HepG2 (cell line): ENCODE measurements around the gene G6PC3. TPM values are rescaled to one million over a fixed set of nuclear protein-coding genes. Genes with fewer than 3 reads are reported as not detected.
A peak's percentile ranks its signal among the peaks of the same experiment; 100 is the strongest.

Source experiments
- ATF7-NPFF ChIP-seq: sonication (generic); formaldehyde crosslinking; IDR thresholded peaks from 2 replicates; pipeline ENCODE4 v1.8.1; 2023; ENCODE audit warnings: mild to moderate bottlenecking, low read depth, missing genetic modification reagents, moderate library complexity
- HDAC1 ChIP-seq: sonication (generic); formaldehyde crosslinking; IDR thresholded peaks from 2 replicates; pipeline ENCODE4 v1.5.1; 2020; ENCODE audit warnings: mild to moderate bottlenecking, missing genetic modification reagents
- HMGXB3 ChIP-seq: sonication (generic); formaldehyde crosslinking; IDR thresholded peaks from 2 replicates; pipeline ENCODE4 v1.4.0; 2020; ENCODE audit warnings: missing genetic modification reagents, borderline replicate concordance
- HOXA5 ChIP-seq: sonication (generic); formaldehyde crosslinking; IDR thresholded peaks from 2 replicates; pipeline ENCODE4 v1.4.0; 2020; ENCODE audit warnings: missing genetic modification reagents
- KDM1A ChIP-seq: IDR thresholded peaks from 2 replicates; pipeline ENCODE4 v1.6.1; 2016; ENCODE audit warnings: missing compliant biosample characterization
- KLF11 ChIP-seq: IDR thresholded peaks from 2 replicates; pipeline ENCODE4 v1.6.1; 2016; ENCODE audit warnings: missing compliant biosample characterization
- MTF2 ChIP-seq: sonication (generic); formaldehyde crosslinking; IDR thresholded peaks from 2 replicates; pipeline ENCODE4 v1.5.0; 2020; ENCODE audit warnings: missing genetic modification reagents, borderline replicate concordance
- PHB2 ChIP-seq: fragments of 450-650 bp; IDR thresholded peaks from 2 replicates; pipeline ENCODE4 v1.6.1; 2018; ENCODE audit not compliant: partially characterized antibody
- PITX1 ChIP-seq: sonication (generic); formaldehyde crosslinking; IDR thresholded peaks from 2 replicates; pipeline ENCODE4 v1.5.1; 2020; ENCODE audit warnings: mild to moderate bottlenecking, missing genetic modification reagents
- RERE ChIP-seq: IDR thresholded peaks from 2 replicates; pipeline ENCODE4 v1.6.1; 2016; ENCODE audit warnings: low read depth, missing genetic modification reagents, missing compliant biosample characterization
- USF2 ChIP-seq, 2 experiments: sonication (generic) in 1 of 2; formaldehyde crosslinking in 1 of 2; IDR thresholded peaks; 2 replicates each; pipeline versions ENCODE4 v1.5.1 to v1.6.1; 2011 to 2020; ENCODE audit warnings: borderline replicate concordance in 1 of 2, low read depth in 1 of 2, low read length in 1 of 2, mild to moderate bottlenecking in 1 of 2, missing genetic modification reagents in 1 of 2, moderate library complexity in 1 of 2
- ZNF703 ChIP-seq: sonication (generic); formaldehyde crosslinking; IDR thresholded peaks from 2 replicates; pipeline ENCODE4 v1.5.1; 2020; ENCODE audit warnings: missing genetic modification reagents, mild to moderate bottlenecking, moderate library complexity, borderline replicate concordance
- ZNF761 ChIP-seq: sonication (generic); formaldehyde crosslinking; conservative IDR thresholded peaks from 2 replicates; pipeline ENCODE4 v1.4.0; 2020; ENCODE audit warnings: mild to moderate bottlenecking, missing genetic modification reagents
- ZNF841 ChIP-seq: sonication (generic); formaldehyde crosslinking; IDR thresholded peaks from 2 replicates; pipeline ENCODE4 v1.8.1; 2023; ENCODE audit warnings: missing genetic modification reagents, borderline replicate concordance
- ZNF878 ChIP-seq: sonication (generic); formaldehyde crosslinking; IDR thresholded peaks from 2 replicates; pipeline ENCODE4 v1.8.1; 2023; ENCODE audit warnings: mild to moderate bottlenecking, missing genetic modification reagents, moderate library complexity
- ZXDC ChIP-seq: sonication (generic); formaldehyde crosslinking; IDR thresholded peaks from 2 replicates; pipeline ENCODE4 v1.5.0; 2020; ENCODE audit warnings: mild to moderate bottlenecking, missing genetic modification reagents
- polyA plus RNA-seq, 8 experiments: library from polyadenylated mRNA; depleted of rRNA in 3 of 8; stranded (reverse) in 7 of 8; unstranded in 1 of 8; fragments of >200 nt; fragmentation: Illumina TruSeq in 4 of 8; extraction: Trizol in 4 of 8; gene quantifications; 2 replicates each; pipeline versions ENCODE4 v1.2.1 to v1.2.3, GENCODE V29; 2011 to 2016; ENCODE audit warnings: low read depth in 4 of 8, missing spikeins in 1 of 8, mixed read lengths in 1 of 8; ENCODE audit not compliant: insufficient read depth in 1 of 8
- total RNA-seq, 5 experiments: library from RNA; depleted of rRNA; stranded (reverse); fragments of >200 nt; fragmentation: Illumina TruSeq; extraction: Trizol; gene quantifications; 2 replicates each; pipeline ENCODE4 v1.2.3, GENCODE V29; 2016; ENCODE audit warnings: low read depth in 1 of 5

The G6PC3 gene
- total and polyA plus RNA-seq, 2 of the 13 experiments (the other 11 are each of a cell fraction or from before 2014, with no cell fraction given), result 38.5 to 75.8 TPM

GRCh38 chr17:44124118-44124438 lies 53.5 kb downstream of the G6PC3 start (continued):
- TF ChIP-seq HOXA5 (CRISPR knock-in tag) (no peak), HDAC1 (CRISPR knock-in tag) (no peak), ZNF761 (CRISPR knock-in tag) (no peak; the same call in 1 of the 2 replicates), ZNF841 (no peak), ZNF703 (no peak), KLF11 (no peak), PHB2 (no peak), ATF7-NPFF (CRISPR knock-in tag) (no peak), MTF2 (no peak), KDM1A (CRISPR knock-in tag) (no peak), RERE (CRISPR knock-in tag) (no peak), ZNF878 (CRISPR knock-in tag) (peak; percentile 65; the same call in 1 of the 2 replicates), ZXDC (CRISPR knock-in tag) (peak; percentile 11; the same call in 1 of the 2 replicates), HMGXB3 (CRISPR knock-in tag) (no peak), PITX1 (CRISPR knock-in tag) (no peak), USF2 (IDR thresholded peaks at IDR 0.05; ENCODE audit: low read depth, low read length) (no peak), USF2 (CRISPR knock-in tag; IDR thresholded peaks at IDR 0.05; ENCODE audit: borderline replicate concordance) (no peak)
